GM13977 (cell line): ENCODE measurements around the gene ZBTB7B.

Experiments used
- DNase-seq: peaks from one replicate; pipeline ENCODE4 v3.0.0; 2012; ENCODE audit warnings: low spot score
- in situ Hi-C: fragments of 300-500 bp; cut with MboI; formaldehyde crosslinking; loops from one replicate; pipeline ENCODE4 v1.12.0; 2022; ENCODE audit warnings: low sequenced_read_pairs, low pct_unique_long_range_greater_than_20kb, mixed read lengths, inconsistent platforms; ENCODE audit not compliant: unreplicated experiment
- TF ChIP-seq, protein P1 (sequence below): IDR thresholded peaks from 2 replicates; pipeline ENCODE4 v1.5.1; 2012; ENCODE audit warnings: mild to moderate bottlenecking, control low read depth; ENCODE audit not compliant: insufficient read depth; ENCODE audit errors: extremely low read depth, missing control alignments

The ZBTB7B gene

DNA sequence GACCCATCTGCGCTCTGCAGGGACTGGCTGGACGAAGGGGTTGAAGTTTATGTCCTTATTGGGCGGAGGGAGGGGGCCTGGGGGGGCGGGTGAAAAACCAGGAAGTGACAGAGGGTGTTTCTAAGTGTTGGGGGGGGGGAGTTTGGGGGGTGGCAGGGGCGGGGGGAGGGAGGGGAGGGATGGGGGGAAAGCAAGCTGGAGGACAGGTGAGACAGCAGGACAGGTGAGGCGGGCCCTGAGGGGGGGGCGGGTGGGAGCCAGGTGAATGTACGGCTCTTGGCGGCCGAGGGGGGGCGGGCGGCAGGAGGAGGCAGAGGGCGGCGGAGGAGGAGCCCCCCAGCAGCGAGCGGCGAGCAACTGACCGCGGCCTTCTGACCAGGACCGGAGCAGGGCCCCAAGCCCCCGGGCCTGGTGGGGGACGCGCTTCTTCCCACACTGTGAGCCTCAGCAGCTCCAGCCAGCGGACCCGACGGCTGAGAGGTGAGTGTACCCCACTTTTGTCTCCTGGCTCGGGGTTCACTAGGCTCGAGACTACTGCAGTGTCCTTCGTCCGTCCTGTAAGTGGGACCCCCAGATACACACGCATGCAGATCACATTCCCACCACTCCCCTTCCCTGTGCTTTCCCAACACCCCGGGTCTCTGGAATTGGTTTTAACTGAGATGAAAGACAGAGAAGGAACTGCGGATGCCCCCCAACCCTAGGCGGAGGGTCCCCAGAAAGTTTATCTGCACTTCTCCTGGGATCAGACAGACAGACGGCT, at the start of gene ZBTB7B:
TSS of gene ZBTB7B (plus strand) at position 339 of the 763 bp plus-strand sequence. CDS start 11,859 bp downstream, outside the sequence.
- TF ChIP-seq, protein P1, sequence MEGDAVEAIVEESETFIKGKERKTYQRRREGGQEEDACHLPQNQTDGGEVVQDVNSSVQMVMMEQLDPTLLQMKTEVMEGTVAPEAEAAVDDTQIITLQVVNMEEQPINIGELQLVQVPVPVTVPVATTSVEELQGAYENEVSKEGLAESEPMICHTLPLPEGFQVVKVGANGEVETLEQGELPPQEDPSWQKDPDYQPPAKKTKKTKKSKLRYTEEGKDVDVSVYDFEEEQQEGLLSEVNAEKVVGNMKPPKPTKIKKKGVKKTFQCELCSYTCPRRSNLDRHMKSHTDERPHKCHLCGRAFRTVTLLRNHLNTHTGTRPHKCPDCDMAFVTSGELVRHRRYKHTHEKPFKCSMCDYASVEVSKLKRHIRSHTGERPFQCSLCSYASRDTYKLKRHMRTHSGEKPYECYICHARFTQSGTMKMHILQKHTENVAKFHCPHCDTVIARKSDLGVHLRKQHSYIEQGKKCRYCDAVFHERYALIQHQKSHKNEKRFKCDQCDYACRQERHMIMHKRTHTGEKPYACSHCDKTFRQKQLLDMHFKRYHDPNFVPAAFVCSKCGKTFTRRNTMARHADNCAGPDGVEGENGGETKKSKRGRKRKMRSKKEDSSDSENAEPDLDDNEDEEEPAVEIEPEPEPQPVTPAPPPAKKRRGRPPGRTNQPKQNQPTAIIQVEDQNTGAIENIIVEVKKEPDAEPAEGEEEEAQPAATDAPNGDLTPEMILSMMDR = no peak
- in situ Hi-C loops = no loop called here
- peak; percentile 84 for DNase-seq

DNA sequence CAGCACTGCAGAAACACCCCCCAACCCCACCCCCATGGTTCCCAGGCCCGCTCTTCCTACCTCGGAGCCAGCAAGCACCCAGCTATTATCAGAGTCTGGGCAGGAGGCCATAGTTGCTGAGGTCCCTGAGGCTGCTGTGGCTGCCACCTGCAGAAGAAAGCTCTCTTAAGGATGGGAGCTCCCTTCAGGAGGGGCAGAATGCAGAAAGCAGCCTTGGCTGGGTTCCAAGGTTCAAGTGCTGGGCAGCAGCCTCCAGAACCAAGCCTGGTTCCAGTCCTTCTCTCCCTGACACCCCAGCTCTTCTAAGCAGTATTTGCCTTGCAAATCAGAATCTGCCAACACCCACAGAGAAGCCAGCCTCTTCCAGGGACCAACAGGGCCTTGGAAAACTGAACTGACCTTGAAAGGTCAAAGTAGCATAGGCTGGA, 49.0 kb upstream of the ZBTB7B start:
- TF ChIP-seq, protein P1 = no peak
- DNase-seq = no peak
- in situ Hi-C loops = no loop called here

DNA sequence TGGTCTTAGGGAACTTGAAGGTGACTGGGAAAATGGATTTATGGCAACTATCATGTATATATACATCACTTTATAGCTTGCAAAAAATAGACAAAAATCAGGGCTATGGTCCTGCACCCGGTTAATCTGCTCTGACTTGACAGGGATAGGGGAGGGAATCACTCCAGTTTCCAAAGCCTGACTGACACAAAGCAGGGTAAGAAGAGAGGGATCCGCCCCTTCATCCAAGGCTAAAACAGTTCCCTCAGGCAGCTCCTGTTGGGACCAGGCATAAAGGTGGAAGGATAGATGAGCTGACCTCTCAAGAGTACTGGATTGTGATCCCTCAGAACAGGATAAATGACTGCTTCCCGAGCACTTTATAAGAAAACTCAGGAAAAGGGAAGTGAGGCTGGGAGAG, 48.1 kb upstream of the ZBTB7B start:
- DNase-seq = no peak
- in situ Hi-C loops = no loop called here
- TF ChIP-seq, protein P1 = no peak

DNA sequence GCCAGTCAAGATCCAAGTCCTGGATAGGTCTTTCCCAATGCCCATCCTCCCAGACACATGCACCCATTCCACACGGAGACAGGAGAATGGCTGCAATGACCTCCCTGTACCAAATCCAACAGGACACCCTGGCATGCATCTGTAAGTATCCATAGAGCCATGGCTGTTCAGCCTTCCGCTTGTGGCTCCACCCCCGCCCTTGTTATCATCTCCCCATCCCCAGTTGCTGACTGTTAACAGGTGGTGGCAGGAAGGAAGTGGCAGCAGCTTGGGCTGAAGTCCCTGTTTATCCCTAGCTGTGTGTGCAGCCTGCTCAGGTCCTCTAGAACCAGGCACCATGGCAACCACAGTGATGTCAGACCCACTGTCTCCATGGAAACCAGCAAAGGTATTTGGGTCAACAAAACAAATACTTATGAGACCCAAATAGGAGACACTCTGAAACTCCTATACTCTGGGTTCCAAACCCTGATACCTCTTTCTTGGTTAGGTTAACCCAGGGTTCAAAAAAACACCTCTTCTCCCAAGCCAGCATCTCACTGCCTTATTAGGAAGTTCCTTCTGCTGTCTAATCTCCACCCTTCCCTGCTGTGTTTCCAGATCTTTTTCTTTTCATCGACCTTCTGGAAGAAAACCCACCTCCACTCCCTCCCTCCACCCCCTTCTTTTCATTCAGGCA, 47.4 kb upstream of the ZBTB7B start:
- in situ Hi-C loops = no loop called here
- peak; percentile 81 for DNase-seq

DNA sequence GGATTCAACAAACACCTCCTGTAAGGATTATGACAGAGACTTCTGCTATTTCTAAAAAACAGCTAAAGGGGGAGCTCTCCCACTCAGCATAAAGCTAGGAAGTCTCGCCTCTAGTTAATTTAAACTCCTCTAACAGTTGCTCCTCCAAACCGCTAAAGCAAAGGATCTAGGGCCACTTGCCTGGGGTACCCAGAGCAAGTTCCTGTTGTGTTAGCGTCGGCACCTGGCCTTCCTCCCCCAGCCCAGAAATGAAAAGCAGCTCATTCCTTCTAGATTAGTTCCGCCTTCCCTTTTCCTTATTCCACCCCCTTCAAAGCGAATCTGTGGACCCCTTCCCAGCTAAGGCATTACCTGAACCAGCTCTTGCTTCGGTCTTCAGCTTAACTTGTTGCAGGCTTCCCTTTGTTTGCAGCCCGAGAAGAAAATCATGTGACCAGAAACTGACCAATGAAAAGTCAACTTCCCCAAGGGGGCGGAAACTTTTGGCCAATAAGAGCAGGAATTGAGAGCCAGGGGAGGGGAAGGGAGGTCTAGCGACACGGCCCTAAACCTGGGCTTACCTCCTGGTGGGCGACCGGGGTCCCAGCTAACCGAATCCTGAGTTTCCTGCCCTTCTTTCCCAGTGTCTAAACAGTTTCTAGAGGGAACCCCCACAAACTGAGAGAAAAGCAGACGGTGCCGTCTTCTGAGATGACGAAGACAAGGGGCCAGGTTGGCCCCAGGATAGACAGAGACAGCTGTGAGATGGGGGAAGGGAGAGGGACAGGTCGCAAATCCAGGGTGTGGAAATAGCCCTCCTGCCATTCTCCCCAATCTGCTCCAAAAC, 46.7 kb upstream of the ZBTB7B start, which contains the start of gene PBXIP1:
TSS of gene PBXIP1 (minus strand) at position 382 of the 826 bp plus-strand sequence. CDS start 2,378 bp downstream, outside the sequence.
- TF ChIP-seq, protein P1 = peak; percentile 35
- DNase-seq = peak; percentile 93
- in situ Hi-C loops = no loop called here

More for the DNA sequence above, 47.4 kb upstream of the ZBTB7B start:
- TF ChIP-seq, protein P1 = no peak

DNA sequence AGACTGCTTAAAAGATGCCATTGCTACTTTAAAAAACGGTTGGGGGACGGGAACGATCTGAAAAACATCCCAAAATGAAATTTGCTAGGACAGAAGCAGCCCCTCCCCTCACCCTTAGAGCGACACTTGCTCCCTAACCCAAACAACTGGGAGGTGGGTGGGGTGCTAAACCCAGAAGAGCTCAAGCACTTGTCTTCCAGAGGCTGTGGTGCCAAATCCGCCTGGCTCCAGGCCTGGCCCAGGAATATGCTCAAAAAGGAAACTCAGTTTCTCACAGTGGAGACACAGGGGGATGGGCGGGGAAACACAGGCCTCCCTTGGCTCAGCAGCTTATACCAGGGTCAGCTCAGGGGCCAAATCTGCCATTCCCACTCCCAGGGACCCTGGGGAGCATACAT, 46.1 kb upstream of the ZBTB7B start:
- TF ChIP-seq, protein P1 = no peak
- in situ Hi-C loops = no loop called here

More for the DNA sequence above, 46.1 kb upstream of the ZBTB7B start:
- no peak for DNase-seq
